HepG2 (cell line): ENCODE data around the gene CYBC1. TPM values are rescaled to one million over a fixed set of nuclear protein-coding genes. Genes with fewer than 3 reads are reported as not detected.
A peak's percentile ranks its signal among the peaks of the same experiment; 100 is the strongest.

Experiments used
- ELF1 ChIP-seq: sonication (generic); formaldehyde crosslinking; IDR thresholded peaks from 2 replicates; pipeline ENCODE4 v1.4.0; 2020; ENCODE audit warnings: missing genetic modification reagents
- GMEB2 ChIP-seq: IDR thresholded peaks from 2 replicates; pipeline ENCODE4 v1.6.1; 2016; ENCODE audit warnings: missing biosample characterization, missing genetic modification reagents, low read depth
- HOXA5 ChIP-seq: sonication (generic); formaldehyde crosslinking; IDR thresholded peaks from 2 replicates; pipeline ENCODE4 v1.4.0; 2020; ENCODE audit warnings: missing genetic modification reagents
- MTERF4 ChIP-seq: sonication (generic); formaldehyde crosslinking; IDR thresholded peaks from 2 replicates; pipeline ENCODE4 v1.8.0; 2023; ENCODE audit warnings: mild to moderate bottlenecking, missing genetic modification reagents
- RFX3 ChIP-seq: IDR thresholded peaks from 2 replicates; pipeline ENCODE4 v1.6.1; 2016; ENCODE audit warnings: missing biosample characterization, missing genetic modification reagents
- SMAD3 ChIP-seq: sonication (generic); formaldehyde crosslinking; IDR thresholded peaks from 2 replicates; pipeline ENCODE4 v1.4.0; 2020; ENCODE audit warnings: missing genetic modification reagents
- SNAPC5 ChIP-seq: sonication (generic); formaldehyde crosslinking; IDR thresholded peaks from 2 replicates; pipeline ENCODE4 v1.8.1; 2023; ENCODE audit warnings: mild to moderate bottlenecking, missing genetic modification reagents, borderline replicate concordance
- TERF1 ChIP-seq: sonication (generic); formaldehyde crosslinking; IDR thresholded peaks from 2 replicates; pipeline ENCODE4 v1.8.0; 2022; ENCODE audit warnings: mild to moderate bottlenecking, missing genetic modification reagents, moderate library complexity
- ZMYM4 ChIP-seq: sonication (generic); formaldehyde crosslinking; IDR thresholded peaks from 2 replicates; pipeline ENCODE4 v1.8.1; 2023; ENCODE audit warnings: mild to moderate bottlenecking, missing genetic modification reagents
- ZNF142 ChIP-seq: sonication (generic); formaldehyde crosslinking; IDR thresholded peaks from 2 replicates; pipeline ENCODE4 v1.4.0; 2020; ENCODE audit warnings: missing genetic modification reagents
- ZNF180 ChIP-seq: sonication (generic); formaldehyde crosslinking; IDR thresholded peaks from 2 replicates; pipeline ENCODE4 v1.4.0; 2020; ENCODE audit warnings: low read depth, missing genetic modification reagents, borderline replicate concordance
- ZNF280D ChIP-seq: sonication (generic); formaldehyde crosslinking; IDR thresholded peaks from 2 replicates; pipeline ENCODE4 v1.5.1; 2020; ENCODE audit warnings: mild to moderate bottlenecking, missing genetic modification reagents
- ZNF557 ChIP-seq: sonication (generic); formaldehyde crosslinking; IDR thresholded peaks from 2 replicates; pipeline ENCODE4 v1.4.0; 2020; ENCODE audit warnings: missing genetic modification reagents
- ZNF570 ChIP-seq: sonication (generic); formaldehyde crosslinking; IDR thresholded peaks from 2 replicates; pipeline ENCODE4 v1.4.0; 2020; ENCODE audit warnings: mild to moderate bottlenecking, missing genetic modification reagents, borderline replicate concordance
- ZNF724P ChIP-seq: sonication (generic); formaldehyde crosslinking; IDR thresholded peaks from 2 replicates; pipeline ENCODE4 v1.8.0; 2022; ENCODE audit warnings: missing genetic modification reagents, borderline replicate concordance
- polyA plus RNA-seq, 8 experiments: library from polyadenylated mRNA; depleted of rRNA in 3 of 8; stranded (reverse) in 7 of 8; unstranded in 1 of 8; fragments of >200 nt; fragmentation: Illumina TruSeq in 4 of 8; extraction: Trizol in 4 of 8; gene quantifications; 2 replicates each; pipeline versions ENCODE4 v1.2.1 to v1.2.3, GENCODE V29; 2011 to 2016; ENCODE audit warnings: low read depth in 4 of 8, missing spikeins in 1 of 8, mixed read lengths in 1 of 8; ENCODE audit not compliant: insufficient read depth in 1 of 8
- total RNA-seq, 5 experiments: library from RNA; depleted of rRNA; stranded (reverse); fragments of >200 nt; fragmentation: Illumina TruSeq; extraction: Trizol; gene quantifications; 2 replicates each; pipeline ENCODE4 v1.2.3, GENCODE V29; 2016; ENCODE audit warnings: low read depth in 1 of 5

CYBC1 gene
- total and polyA plus RNA-seq, 2 of the 13 experiments (the other 11 are each of a cell fraction or from before 2014, with no cell fraction given): 43.4 to 44.1 TPM

GRCh38 chr17:82494236-82495055 lies 43.9 kb upstream of the CYBC1 start (continued):
- TF ChIP-seq ZNF280D (CRISPR knock-in tag) (peak; percentile 91), MTERF4 (CRISPR knock-in tag) (peak; percentile 92; the same call in 1 of the 2 replicates), ELF1 (CRISPR knock-in tag) (peak; percentile 67; the same call in 1 of the 2 replicates), ZNF557 (CRISPR knock-in tag) (no peak; the same call in 1 of the 2 replicates), ZNF180 (CRISPR knock-in tag) (no peak), ZNF142 (CRISPR knock-in tag) (peak; percentile 69; the same call in 1 of the 2 replicates), ZMYM4 (CRISPR knock-in tag) (peak; percentile 89), TERF1 (CRISPR knock-in tag) (no peak), ZNF724P (CRISPR knock-in tag) (peak; percentile 63; the same call in 1 of the 2 replicates), RFX3 (CRISPR knock-in tag) (no peak), SMAD3 (CRISPR knock-in tag) (peak; percentile 95), HOXA5 (CRISPR knock-in tag) (peak; percentile 82), ZNF570 (CRISPR knock-in tag) (0 out of 2 replicates have a peak, but pooled peaks have one; percentile 23), SNAPC5 (CRISPR knock-in tag) (0 out of 2 replicates have a peak, but pooled peaks have one; percentile 22), GMEB2 (CRISPR knock-in tag) (no peak; the same call in 1 of the 2 replicates)
